ENCODE data around the gene VSIG8. TPM values are rescaled to one million over a fixed set of nuclear protein-coding genes. Genes with fewer than 3 reads are reported as not detected.
"Not testable (repeated sequence)": the region's sequence is repeated elsewhere in the genome, so short reads cannot be mapped to it uniquely, and the experiment has no call there.

VSIG8 gene
- total RNA-seq, 1 donor from 2014 or later = not detected

DNA sequence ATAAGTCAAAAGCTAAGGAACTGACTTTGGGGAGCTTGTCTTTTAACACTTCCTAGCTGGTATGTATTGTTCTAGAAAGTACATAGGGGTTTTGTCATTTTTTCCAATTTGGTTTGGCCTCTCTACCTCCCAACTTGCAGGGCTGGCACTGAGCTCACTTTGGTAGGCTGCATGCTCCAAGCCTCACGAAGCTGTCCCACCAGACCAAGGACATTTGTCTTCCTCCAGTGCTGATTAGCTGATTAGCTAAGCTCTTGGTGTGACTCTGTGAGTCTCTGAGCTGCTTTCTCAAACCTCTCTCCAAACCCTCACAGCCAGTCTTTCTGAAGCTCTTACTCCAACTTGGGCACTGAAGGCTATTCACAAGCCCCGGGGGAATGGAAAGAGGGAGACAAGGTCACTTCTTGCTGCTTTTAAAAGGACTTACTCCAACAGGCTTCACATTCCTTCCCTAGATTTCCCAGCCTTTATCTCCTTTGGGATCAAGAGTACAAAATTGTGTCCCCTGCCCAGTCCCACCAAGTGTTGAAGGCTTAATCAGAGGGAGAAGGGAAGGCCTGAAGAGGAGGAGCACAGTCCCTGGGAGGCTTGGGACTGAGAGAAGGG lies 38.4 kb upstream of the VSIG8 start:
- TF ChIP-seq, protein P1, sequence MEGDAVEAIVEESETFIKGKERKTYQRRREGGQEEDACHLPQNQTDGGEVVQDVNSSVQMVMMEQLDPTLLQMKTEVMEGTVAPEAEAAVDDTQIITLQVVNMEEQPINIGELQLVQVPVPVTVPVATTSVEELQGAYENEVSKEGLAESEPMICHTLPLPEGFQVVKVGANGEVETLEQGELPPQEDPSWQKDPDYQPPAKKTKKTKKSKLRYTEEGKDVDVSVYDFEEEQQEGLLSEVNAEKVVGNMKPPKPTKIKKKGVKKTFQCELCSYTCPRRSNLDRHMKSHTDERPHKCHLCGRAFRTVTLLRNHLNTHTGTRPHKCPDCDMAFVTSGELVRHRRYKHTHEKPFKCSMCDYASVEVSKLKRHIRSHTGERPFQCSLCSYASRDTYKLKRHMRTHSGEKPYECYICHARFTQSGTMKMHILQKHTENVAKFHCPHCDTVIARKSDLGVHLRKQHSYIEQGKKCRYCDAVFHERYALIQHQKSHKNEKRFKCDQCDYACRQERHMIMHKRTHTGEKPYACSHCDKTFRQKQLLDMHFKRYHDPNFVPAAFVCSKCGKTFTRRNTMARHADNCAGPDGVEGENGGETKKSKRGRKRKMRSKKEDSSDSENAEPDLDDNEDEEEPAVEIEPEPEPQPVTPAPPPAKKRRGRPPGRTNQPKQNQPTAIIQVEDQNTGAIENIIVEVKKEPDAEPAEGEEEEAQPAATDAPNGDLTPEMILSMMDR (IDR thresholded peaks at IDR 0.05; ENCODE audit: insufficient read depth, low read length, poor library complexity, severe bottlenecking) = no peak
- no peak overlapping the region for H3K4me3 ChIP-seq (ENCODE audit: low read depth, low read length)
- no peak for DNase-seq (ENCODE audit: low read depth)

DNA sequence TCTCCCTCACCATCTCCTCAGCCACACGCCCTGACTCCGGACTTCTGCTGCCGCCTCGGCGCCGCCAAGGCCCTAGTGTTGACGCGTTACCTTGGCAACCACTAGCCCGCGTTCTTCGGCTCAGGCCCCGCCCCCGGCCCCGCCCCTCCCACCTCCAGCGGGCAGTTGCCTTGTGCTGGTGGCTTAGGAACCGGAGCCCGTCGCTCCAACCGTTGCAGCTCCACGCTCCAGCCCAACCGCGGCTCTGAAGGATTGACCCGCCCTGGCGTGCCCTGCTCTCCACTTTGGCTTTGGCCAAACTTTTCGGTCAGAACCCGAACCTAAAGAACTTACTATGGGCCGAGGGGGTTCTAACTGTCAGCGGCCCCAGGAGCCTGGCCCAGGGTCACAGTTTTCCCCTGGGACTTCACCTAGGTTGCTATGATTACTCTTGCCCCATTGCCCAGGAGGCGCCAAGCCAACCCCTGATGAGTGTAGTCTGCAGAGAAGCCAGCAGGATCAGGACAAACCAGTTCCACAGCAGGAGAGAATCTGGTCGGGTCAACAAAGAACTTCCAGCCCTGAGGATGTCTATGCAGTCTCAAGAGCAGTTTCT lies 37.7 kb upstream of the VSIG8 start, which contains the start of gene CFAP45:
Gene CFAP45 (minus strand): TSS at position 80 of the 595 bp plus-strand sequence. CDS start 67 bp downstream, at position 13.
- no peak for DNase-seq (ENCODE audit: low read depth)
- Histone ChIP-seq H3K27me3 (ENCODE audit: control insufficient read depth, insufficient read depth, low read length) (no peaks in the 10 kb centered on the region), H3K4me3 (ENCODE audit: low read depth, low read length) (no peak within 1 kb of the TSS), H3K36me3 (ENCODE audit: control insufficient read depth, insufficient read depth, low read length) (no peaks in the 10 kb centered on the region)
- TF ChIP-seq, protein P1 (IDR thresholded peaks at IDR 0.05; ENCODE audit: insufficient read depth, low read length, poor library complexity, severe bottlenecking) = no peak

More for the DNA sequence above, 38.4 kb upstream of the VSIG8 start:
- no peaks in the 10 kb centered on the region for H3K27me3 ChIP-seq (ENCODE audit: control insufficient read depth, insufficient read depth, low read length)
- no peaks in the 10 kb centered on the region for H3K36me3 ChIP-seq (ENCODE audit: control insufficient read depth, insufficient read depth, low read length)

- H3K4me3 ChIP-seq (ENCODE audit: low read depth, low read length); H3K36me3 ChIP-seq (ENCODE audit: control insufficient read depth, insufficient read depth, low read length); DNase-seq (ENCODE audit: low read depth); H3K27me3 ChIP-seq (ENCODE audit: control insufficient read depth, insufficient read depth, low read length): not testable (repeated sequence)
These were observed 37.2 kb upstream of the VSIG8 start for GRCh38 chr1:159899634-159900033.

DNA sequence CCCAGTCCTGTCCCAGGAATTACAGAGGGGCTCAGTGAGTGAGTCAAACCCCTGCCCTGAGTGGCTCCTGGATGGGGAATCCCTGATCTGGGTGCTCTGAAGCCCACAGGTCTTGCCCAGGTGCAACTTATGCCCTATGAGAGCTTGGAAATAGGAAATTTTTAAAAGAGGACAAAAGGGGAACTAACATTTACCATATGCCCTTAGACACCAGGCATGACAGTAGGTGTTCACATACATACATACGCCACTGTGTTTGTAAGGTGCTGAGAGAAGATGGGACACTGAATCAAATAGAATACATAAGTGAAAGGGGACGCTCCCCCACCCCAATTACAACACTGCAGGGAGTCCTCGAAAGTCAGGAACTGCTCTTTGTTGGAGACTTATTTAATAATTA lies 36.1 kb upstream of the VSIG8 start:
- Histone ChIP-seq H3K4me3 (ENCODE audit: low read depth, low read length) (no peak overlapping the region), H3K27me3 (ENCODE audit: control insufficient read depth, insufficient read depth, low read length) (no peaks in the 10 kb centered on the region), H3K36me3 (ENCODE audit: control insufficient read depth, insufficient read depth, low read length) (no peaks in the 10 kb centered on the region)
- TF ChIP-seq, protein P1 (IDR thresholded peaks at IDR 0.05; ENCODE audit: insufficient read depth, low read length, poor library complexity, severe bottlenecking) = no peak
- no peak for DNase-seq (ENCODE audit: low read depth)

DNA sequence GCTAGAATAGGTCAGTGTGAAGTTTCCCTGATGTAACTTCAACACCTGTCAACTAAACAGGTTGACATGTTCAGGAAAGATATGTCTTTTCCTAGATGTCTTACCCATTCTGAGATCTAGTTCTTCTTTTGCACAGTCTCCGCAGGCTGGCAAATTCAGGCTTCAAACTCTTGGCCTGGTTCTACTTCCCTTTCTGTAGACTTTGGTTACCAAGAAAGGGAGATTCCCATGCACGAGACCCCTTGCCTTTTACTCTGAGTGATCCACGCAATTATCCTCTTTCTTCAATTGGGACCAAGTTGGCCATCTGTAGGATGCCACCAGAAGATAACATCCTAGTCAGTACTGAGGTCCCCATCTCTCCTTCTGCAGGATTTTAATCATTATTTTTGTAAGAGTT lies 35.5 kb upstream of the VSIG8 start:
- no peak overlapping the region for H3K4me3 ChIP-seq (ENCODE audit: low read depth, low read length)
- no peak for DNase-seq (ENCODE audit: low read depth)
- no peaks in the 10 kb centered on the region for H3K27me3 ChIP-seq (ENCODE audit: control insufficient read depth, insufficient read depth, low read length)
- H3K36me3 ChIP-seq (ENCODE audit: control insufficient read depth, insufficient read depth, low read length) = no peaks in the 10 kb centered on the region
- TF ChIP-seq, protein P1 (IDR thresholded peaks at IDR 0.05; ENCODE audit: insufficient read depth, low read length, poor library complexity, severe bottlenecking) = no peak

GRCh38 chr1:159896546-159896930 lies 34.1 kb upstream of the VSIG8 start:
- no peaks in the 10 kb centered on the region for H3K36me3 ChIP-seq (ENCODE audit: control insufficient read depth, insufficient read depth, low read length)
- H3K27me3 ChIP-seq (ENCODE audit: control insufficient read depth, insufficient read depth, low read length) = no peaks in the 10 kb centered on the region
- H3K4me3 ChIP-seq (ENCODE audit: low read depth, low read length) = no peak overlapping the region
- no peak for DNase-seq (ENCODE audit: low read depth)
- TF ChIP-seq, protein P1 (IDR thresholded peaks at IDR 0.05; ENCODE audit: insufficient read depth, low read length, poor library complexity, severe bottlenecking) = no peak
